K562 (cell line): ENCODE measurements around the gene AADAC. TPM values are rescaled to one million over a fixed set of nuclear protein-coding genes. Genes with fewer than 3 reads are reported as not detected.

Experiments used
- ILF3 ChIP-seq: fragments of 450-650 bp; IDR thresholded peaks from 2 replicates; pipeline ENCODE4 v1.6.1; 2018; ENCODE audit warnings: antibody characterized with exemption, mild to moderate bottlenecking, moderate library complexity, borderline replicate concordance
- SMARCE1 ChIP-seq: fragments of 450-650 bp; IDR thresholded peaks from 2 replicates; pipeline ENCODE4 v1.7.1; 2016; ENCODE audit warnings: mild to moderate bottlenecking
- ZNF133 ChIP-seq: fragments of 250-450 bp; sonication (Bioruptor Pico); IDR thresholded peaks from 2 replicates; pipeline ENCODE4 v1.4.0; 2020; ENCODE audit warnings: mild to moderate bottlenecking
- ZNF140 ChIP-seq: fragments of 250-450 bp; sonication (Bioruptor Pico); IDR thresholded peaks from 2 replicates; pipeline ENCODE4 v1.8.0; 2021; ENCODE audit warnings: moderate library complexity, mild to moderate bottlenecking, inconsistent platforms
- ZNF609 ChIP-seq: sonication (generic); formaldehyde crosslinking; IDR thresholded peaks from 2 replicates; pipeline ENCODE4 v1.8.1; 2023; ENCODE audit warnings: missing genetic modification reagents, mild to moderate bottlenecking, borderline replicate concordance
- polyA plus RNA-seq, 8 experiments: library from polyadenylated mRNA; depleted of rRNA in 4 of 8; stranded (reverse) in 5 of 8; unstranded in 3 of 8; fragments of >200 nt; fragmentation: Nextera tagmentation in 2 of 8; fragmentation: Illumina TruSeq in 1 of 8; extraction: Ambion mirVana in 2 of 8; extraction: Trizol in 1 of 8; gene quantifications; 2 replicates each; pipeline versions ENCODE4 v1.2.1 to v1.2.3, GENCODE V29; 2011 to 2014; ENCODE audit warnings: inconsistent platforms in 1 of 8, missing spikeins in 1 of 8
- total RNA-seq, 7 experiments: library from RNA; depleted of rRNA in 6 of 7; stranded (reverse); fragments of >200 nt in 6 of 7; fragmentation: Illumina TruSeq in 2 of 7; extraction: Trizol in 2 of 7; gene quantifications; 2 replicates each; pipeline versions ENCODE4 v1.2.1 to v1.2.3, GENCODE V29; 2011 to 2021; ENCODE audit warnings: low replicate concordance in 1 of 7

Gene AADAC
- total and polyA plus RNA-seq, 9 of the 15 experiments (the other 6 are each of a cell fraction or from before 2014, with no cell fraction given), result 0.47 TPM; not detected in 8

GRCh38 chr3:151864423-151865101 is 50.6 kb downstream of the AADAC start (continued):
- no peak for TF ChIP-seq ZNF609 (CRISPR knock-in tag)
- no peak for TF ChIP-seq ILF3
- TF ChIP-seq ZNF140 (CRISPR knock-in tag), result no peak
- no peak for TF ChIP-seq ZNF133
- TF ChIP-seq SMARCE1, result peak; percentile 22; the same call in 1 of the 2 replicates
